ENCODE measurements around the gene CYP3A5. TPM values are rescaled to one million over a fixed set of nuclear protein-coding genes. Genes with fewer than 3 reads are reported as not detected.
"Not testable (repeated sequence)": the region's sequence is repeated elsewhere in the genome, so short reads cannot be mapped to it uniquely, and the experiment has no call there.

Gene CYP3A5
- total and polyA plus RNA-seq, 2 of the 8 experiments (the other 6 are each of a cell fraction or from before 2014, with no cell fraction given): 0.06 TPM; not detected in 1

DNA sequence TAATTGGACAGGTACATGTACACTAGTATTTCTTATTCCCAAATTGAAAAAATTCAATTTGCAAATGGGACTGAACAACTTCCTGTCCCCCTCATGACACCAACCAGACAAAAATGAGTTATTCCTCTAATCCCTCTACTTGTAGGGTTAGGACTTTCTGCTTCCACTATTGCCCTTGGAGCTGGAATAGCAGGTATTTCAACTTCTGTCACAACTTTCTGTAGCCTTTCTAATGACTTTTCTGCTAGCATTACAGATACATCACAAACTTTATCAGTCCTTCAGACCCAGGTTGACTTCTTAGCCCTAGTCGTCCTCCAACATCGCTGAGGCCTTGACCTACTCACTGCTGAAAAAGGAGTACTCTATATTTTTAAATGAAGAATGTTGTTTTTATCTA is 48.8 kb upstream of the CYP3A5 start (continued):
- TF ChIP-seq, protein P1, sequence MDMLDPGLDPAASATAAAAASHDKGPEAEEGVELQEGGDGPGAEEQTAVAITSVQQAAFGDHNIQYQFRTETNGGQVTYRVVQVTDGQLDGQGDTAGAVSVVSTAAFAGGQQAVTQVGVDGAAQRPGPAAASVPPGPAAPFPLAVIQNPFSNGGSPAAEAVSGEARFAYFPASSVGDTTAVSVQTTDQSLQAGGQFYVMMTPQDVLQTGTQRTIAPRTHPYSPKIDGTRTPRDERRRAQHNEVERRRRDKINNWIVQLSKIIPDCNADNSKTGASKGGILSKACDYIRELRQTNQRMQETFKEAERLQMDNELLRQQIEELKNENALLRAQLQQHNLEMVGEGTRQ (IDR thresholded peaks at IDR 0.05; ENCODE audit: low read length): no peak
- TF ChIP-seq MAFK (IDR thresholded peaks at IDR 0.05; ENCODE audit: low read depth, low read length) (no peak), SP1 (IDR thresholded peaks at IDR 0.05; ENCODE audit: low read depth, low read length) (no peak), TCF12 (IDR thresholded peaks at IDR 0.05; ENCODE audit: low read depth, low read length) (no peak)

DNA sequence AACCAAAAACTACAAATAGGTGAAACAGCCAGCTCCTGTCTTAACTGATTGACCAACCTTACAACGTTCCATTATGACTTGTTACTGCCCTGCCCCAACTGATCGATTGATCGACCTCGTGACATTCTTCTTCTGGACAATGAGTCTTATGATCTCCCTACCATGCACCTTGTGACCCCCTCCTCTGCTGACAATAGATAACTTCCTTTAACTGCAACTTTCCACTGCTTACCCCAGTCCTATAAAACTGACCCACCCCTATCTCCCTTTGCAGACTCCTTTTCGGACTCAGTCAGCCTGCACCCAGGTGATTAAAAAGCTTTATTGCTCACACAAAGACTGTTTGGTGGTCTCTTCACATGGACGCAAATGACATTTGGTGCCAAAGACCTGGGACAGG is 43.4 kb upstream of the CYP3A5 start:
- 81% methylated on average over 6 of the region's 6 CpGs; no CpG with 5 or more reads in 1 of the 2 experiments for WGBS, 2 experiments (ENCODE audit: extremely low coverage in 1 of 2, insufficient coverage in 1 of 2, insufficient read length in 1 of 2, insufficient replicate concordance in 2 of 2, low coverage in 1 of 2, low lambda C conversion rate in 2 of 2, missing lambda C conversion rate in 1 of 2)
- CTCF ChIA-PET (ENCODE audit: partially characterized antibody): interaction anchor here (1.2 kb wide), 1 partner anchor 10 kb away, joined by 3 read pairs; no protein-coding TSS in a partner anchor
- POLR2A ChIA-PET (ENCODE audit: partially characterized antibody): not testable (repeated sequence)

More for the DNA sequence above, 43.4 kb upstream of the CYP3A5 start:
- not testable (repeated sequence) for H3K23ac ChIP-seq (ENCODE audit: insufficient read length); H2BK120ac ChIP-seq (replicated peaks; ENCODE audit: low read depth, low read length); H3K79me1 ChIP-seq (ENCODE audit: low read depth, low read length); H3K4me1 ChIP-seq (replicated peaks in 1 of 4; ENCODE audit: control insufficient read depth in 3 of 4, insufficient read depth in 4 of 4, low read length in 3 of 4); H2AK5ac ChIP-seq (ENCODE audit: low read depth, low read length); H4K5ac ChIP-seq (ENCODE audit: insufficient read length, low read depth, low read length); H3K14ac ChIP-seq (ENCODE audit: insufficient read length); H3K4me3 ChIP-seq (ENCODE audit: extremely low read depth in 1 of 4, insufficient read depth in 2 of 4, low read depth in 3 of 4, low read length in 4 of 4); H3K36me3 ChIP-seq (ENCODE audit: control insufficient read depth in 2 of 4, insufficient read depth in 4 of 4, low read length in 3 of 4); H3K18ac ChIP-seq (ENCODE audit: extremely low read depth, low read length); H4K91ac ChIP-seq (replicated peaks; ENCODE audit: insufficient read length, low read length); H3K9ac ChIP-seq (replicated peaks in 1 of 4; ENCODE audit: extremely low read depth in 1 of 4, low read depth in 3 of 4, low read length in 3 of 4); H3K27me3 ChIP-seq (replicated peaks in 1 of 4; ENCODE audit: control insufficient read depth in 3 of 4, extremely low read depth in 1 of 4, insufficient read depth in 3 of 4, low read length in 3 of 4); H3K4me2 ChIP-seq (ENCODE audit: insufficient read depth in 1 of 2, low read depth in 2 of 2, low read length in 2 of 2); FAIRE-seq; H3K4ac ChIP-seq (replicated peaks; ENCODE audit: insufficient read length, low read depth, low read length); H2BK5ac ChIP-seq (ENCODE audit: low read depth, low read length); H4K8ac ChIP-seq (ENCODE audit: extremely low read depth, insufficient read depth, low read length); H2BK20ac ChIP-seq (ENCODE audit: low read length); H2BK15ac ChIP-seq (ENCODE audit: low read length); H2AFZ ChIP-seq (ENCODE audit: low read length); H3K23me2 ChIP-seq (ENCODE audit: low read depth, low read length); H4K20me1 ChIP-seq (replicated peaks in 1 of 2; ENCODE audit: control insufficient read depth in 1 of 2, insufficient read depth in 2 of 2, low read length in 2 of 2); H3K27ac ChIP-seq (ENCODE audit: low read depth, low read length); H3K79me2 ChIP-seq (ENCODE audit: control insufficient read depth in 1 of 2, insufficient read depth in 2 of 2, low read length in 2 of 2); H3K56ac ChIP-seq (replicated peaks; ENCODE audit: insufficient read length, low read depth, low read length); H3K9me3 ChIP-seq (ENCODE audit: insufficient read depth in 2 of 2, low read depth in 1 of 2, low read length in 1 of 2); DNase-seq (ENCODE audit: low read depth in 1 of 2, low spot score in 2 of 2); H2BK12ac ChIP-seq (ENCODE audit: low read depth, low read length)

Data from H1 (cell line).